GM18858 (cell line): ENCODE measurements around the gene DAGLA.

Experiments used
- ATAC-seq: cut with Tn5 transposase; IDR thresholded peaks from one replicate; pipeline ENCODE4 v1.9.1; 2021; ENCODE audit not compliant: unreplicated experiment

The DAGLA gene

GRCh38 chr11:61725781-61726231, 45.6 kb downstream of the DAGLA start:
- no peak for ATAC-seq

- no peak for ATAC-seq
Measured at GRCh38 chr11:61726775-61727174, 46.6 kb downstream of the DAGLA start.

- no peak for ATAC-seq
Measured at GRCh38 chr11:61727401-61727811, 47.2 kb downstream of the DAGLA start.

- no peak for ATAC-seq
Measured at GRCh38 chr11:61728066-61728939, 48.1 kb downstream of the DAGLA start.

- no peak for ATAC-seq
Measured at GRCh38 chr11:61728940-61729219, 48.7 kb downstream of the DAGLA start.

- no peak for ATAC-seq
Measured at GRCh38 chr11:61730240-61730994, 50.2 kb downstream of the DAGLA start.

- no peak for ATAC-seq
Measured at GRCh38 chr11:61731211-61731951, 51.2 kb downstream of the DAGLA start.

GRCh38 chr11:61731952-61732675, 51.9 kb downstream of the DAGLA start:
- no peak for ATAC-seq

- ATAC-seq: no peak
Measured at GRCh38 chr11:61732705-61733104, 52.5 kb downstream of the DAGLA start.

GRCh38 chr11:61733120-61733978, 53.2 kb downstream of the DAGLA start:
- no peak for ATAC-seq

- no peak for ATAC-seq
Measured at GRCh38 chr11:61734767-61735166, 54.6 kb downstream of the DAGLA start.

- no peak for ATAC-seq
Measured at GRCh38 chr11:61735391-61735790, 55.2 kb downstream of the DAGLA start.

GRCh38 chr11:61736310-61736709, 56.1 kb downstream of the DAGLA start:
- no peak for ATAC-seq

GRCh38 chr11:61737131-61737530, 56.9 kb downstream of the DAGLA start:
- ATAC-seq: no peak

GRCh38 chr11:61737636-61738386, 57.6 kb downstream of the DAGLA start:
- no peak for ATAC-seq

- ATAC-seq: no peak
Measured at GRCh38 chr11:61738776-61739175, 58.6 kb downstream of the DAGLA start.

- no peak for ATAC-seq
Measured at GRCh38 chr11:61739413-61739812, 59.2 kb downstream of the DAGLA start.

- ATAC-seq: no peak
Measured at GRCh38 chr11:61739966-61740365, 59.8 kb downstream of the DAGLA start.

GRCh38 chr11:61742391-61742790, 62.2 kb downstream of the DAGLA start:
- ATAC-seq: no peak
